ENCODE measurements around the gene ARSG. TPM values are rescaled to one million over a fixed set of nuclear protein-coding genes. Genes with fewer than 3 reads are reported as not detected.

Gene ARSG
- total and polyA plus RNA-seq, 2 experiments from 2014 or later, result 1.7 to 5.1 TPM

DNA sequence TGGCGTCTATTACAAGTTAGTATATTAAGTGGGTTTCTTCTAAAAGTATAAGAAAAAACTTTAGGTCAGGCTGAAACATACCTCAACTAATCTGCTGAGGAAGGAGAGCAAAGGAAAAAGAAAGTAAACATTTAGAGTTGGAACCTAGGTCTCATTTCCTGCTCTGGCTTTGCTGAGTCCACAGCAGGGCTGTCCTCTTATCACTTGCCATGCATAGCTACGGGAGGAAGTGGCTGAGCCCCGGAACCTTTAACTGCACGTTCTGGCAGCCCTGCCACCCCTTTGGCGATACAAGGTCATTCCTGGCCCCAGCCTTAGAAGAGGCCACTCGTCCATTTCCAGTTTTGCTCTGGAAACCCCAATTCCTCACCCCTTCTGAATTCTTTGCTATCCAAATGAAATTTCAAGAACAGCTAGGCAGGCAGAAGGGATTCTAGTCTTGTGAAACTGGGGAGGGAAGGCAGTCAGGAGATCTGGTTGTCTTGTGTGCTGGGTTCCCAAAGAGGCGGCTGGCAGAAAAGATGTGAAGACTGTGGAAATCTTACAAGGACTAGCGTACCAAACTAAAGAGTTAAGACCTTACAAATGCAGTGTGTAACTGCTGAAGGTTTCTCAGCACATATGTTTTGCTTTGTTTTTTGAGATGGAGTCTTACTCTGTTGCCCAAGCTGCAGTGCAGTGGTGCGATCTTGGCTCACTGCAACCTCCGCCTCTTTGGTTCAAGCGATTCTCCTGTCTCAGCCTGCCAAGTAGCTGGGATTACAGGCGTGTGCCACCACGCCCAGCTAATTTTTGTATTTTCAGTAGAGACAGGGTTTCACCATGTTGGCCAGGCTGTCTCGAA, 146.9 kb downstream of the ARSG start:
- no peaks in the 10 kb centered on the region for H3K79me2 ChIP-seq (replicated peaks; ENCODE audit: insufficient read depth)
- no peak overlapping the region for H2AFZ ChIP-seq
- Mint-ChIP-seq H3K27ac (peak overlapping the region; percentile 44; the same call in 1 of the 2 replicates), H3K4me1 (peaks cover 10% of the 10 kb centered on the region), H3K4me3 (no peak overlapping the region), H3K27me3 (ENCODE audit: insufficient read depth, low read depth, poor library complexity) (peaks cover 2% of the 10 kb centered on the region), H3K9me3 (no peaks in the 10 kb centered on the region), H3K36me3 (ENCODE audit: low read depth) (peaks cover 2% of the 10 kb centered on the region; the same call in 1 of the 3 replicates)
- no peak overlapping the region for H3K4me3 ChIP-seq
- no peaks in the 10 kb centered on the region for H3K27me3 ChIP-seq (ENCODE audit: insufficient read depth)
- no peaks in the 10 kb centered on the region for H3K4me1 ChIP-seq (ENCODE audit: insufficient read depth)
- DNase-seq (ENCODE audit: low spot score) (peak; percentile 35), ATAC-seq (peak; percentile 29; the same call in 1 of the 3 replicates)
- no peaks in the 10 kb centered on the region for H4K20me1 ChIP-seq (replicated peaks; ENCODE audit: insufficient read depth)
- TF ChIP-seq, protein P1, sequence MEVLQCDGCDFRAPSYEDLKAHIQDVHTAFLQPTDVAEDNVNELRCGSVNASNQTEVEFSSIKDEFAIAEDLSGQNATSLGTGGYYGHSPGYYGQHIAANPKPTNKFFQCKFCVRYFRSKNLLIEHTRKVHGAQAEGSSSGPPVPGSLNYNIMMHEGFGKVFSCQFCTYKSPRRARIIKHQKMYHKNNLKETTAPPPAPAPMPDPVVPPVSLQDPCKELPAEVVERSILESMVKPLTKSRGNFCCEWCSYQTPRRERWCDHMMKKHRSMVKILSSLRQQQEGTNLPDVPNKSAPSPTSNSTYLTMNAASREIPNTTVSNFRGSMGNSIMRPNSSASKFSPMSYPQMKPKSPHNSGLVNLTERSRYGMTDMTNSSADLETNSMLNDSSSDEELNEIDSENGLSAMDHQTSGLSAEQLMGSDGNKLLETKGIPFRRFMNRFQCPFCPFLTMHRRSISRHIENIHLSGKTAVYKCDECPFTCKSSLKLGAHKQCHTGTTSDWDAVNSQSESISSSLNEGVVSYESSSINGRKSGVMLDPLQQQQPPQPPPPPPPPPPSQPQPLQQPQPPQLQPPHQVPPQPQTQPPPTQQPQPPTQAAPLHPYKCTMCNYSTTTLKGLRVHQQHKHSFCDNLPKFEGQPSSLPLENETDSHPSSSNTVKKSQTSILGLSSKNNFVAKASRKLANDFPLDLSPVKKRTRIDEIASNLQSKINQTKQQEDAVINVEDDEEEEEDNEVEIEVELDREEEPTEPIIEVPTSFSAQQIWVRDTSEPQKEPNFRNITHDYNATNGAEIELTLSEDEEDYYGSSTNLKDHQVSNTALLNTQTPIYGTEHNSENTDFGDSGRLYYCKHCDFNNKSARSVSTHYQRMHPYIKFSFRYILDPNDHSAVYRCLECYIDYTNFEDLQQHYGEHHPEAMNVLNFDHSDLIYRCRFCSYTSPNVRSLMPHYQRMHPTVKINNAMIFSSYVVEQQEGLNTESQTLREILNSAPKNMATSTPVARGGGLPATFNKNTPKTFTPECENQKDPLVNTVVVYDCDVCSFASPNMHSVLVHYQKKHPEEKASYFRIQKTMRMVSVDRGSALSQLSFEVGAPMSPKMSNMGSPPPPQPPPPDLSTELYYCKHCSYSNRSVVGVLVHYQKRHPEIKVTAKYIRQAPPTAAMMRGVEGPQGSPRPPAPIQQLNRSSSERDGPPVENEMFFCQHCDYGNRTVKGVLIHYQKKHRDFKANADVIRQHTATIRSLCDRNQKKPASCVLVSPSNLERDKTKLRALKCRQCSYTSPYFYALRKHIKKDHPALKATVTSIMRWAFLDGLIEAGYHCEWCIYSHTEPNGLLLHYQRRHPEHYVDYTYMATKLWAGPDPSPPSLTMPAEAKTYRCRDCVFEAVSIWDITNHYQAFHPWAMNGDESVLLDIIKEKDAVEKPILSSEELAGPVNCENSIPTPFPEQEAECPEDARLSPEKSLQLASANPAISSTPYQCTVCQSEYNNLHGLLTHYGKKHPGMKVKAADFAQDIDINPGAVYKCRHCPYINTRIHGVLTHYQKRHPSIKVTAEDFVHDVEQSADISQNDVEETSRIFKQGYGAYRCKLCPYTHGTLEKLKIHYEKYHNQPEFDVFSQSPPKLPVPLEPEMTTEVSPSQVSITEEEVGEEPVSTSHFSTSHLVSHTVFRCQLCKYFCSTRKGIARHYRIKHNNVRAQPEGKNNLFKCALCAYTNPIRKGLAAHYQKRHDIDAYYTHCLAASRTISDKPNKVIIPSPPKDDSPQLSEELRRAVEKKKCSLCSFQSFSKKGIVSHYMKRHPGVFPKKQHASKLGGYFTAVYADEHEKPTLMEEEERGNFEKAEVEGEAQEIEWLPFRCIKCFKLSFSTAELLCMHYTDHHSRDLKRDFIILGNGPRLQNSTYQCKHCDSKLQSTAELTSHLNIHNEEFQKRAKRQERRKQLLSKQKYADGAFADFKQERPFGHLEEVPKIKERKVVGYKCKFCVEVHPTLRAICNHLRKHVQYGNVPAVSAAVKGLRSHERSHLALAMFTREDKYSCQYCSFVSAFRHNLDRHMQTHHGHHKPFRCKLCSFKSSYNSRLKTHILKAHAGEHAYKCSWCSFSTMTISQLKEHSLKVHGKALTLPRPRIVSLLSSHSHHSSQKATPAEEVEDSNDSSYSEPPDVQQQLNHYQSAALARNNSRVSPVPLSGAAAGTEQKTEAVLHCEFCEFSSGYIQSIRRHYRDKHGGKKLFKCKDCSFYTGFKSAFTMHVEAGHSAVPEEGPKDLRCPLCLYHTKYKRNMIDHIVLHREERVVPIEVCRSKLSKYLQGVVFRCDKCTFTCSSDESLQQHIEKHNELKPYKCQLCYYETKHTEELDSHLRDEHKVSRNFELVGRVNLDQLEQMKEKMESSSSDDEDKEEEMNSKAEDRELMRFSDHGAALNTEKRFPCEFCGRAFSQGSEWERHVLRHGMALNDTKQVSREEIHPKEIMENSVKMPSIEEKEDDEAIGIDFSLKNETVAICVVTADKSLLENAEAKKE (CRISPR knock-in tag; IDR thresholded peaks at IDR 0.05), result no peak
- TF ChIP-seq ZNF114 (CRISPR knock-in tag; IDR thresholded peaks at IDR 0.05) (no peak), ZNF331 (CRISPR knock-in tag; IDR thresholded peaks at IDR 0.05; ENCODE audit: low read depth) (no peak), JUNB (IDR thresholded peaks at IDR 0.05; ENCODE audit: unreplicated experiment) (no peak), CREB1 (CRISPR knock-in tag; IDR thresholded peaks at IDR 0.05; ENCODE audit: low read depth) (no peak), EZH2 (IDR thresholded peaks at IDR 0.05; ENCODE audit: low read depth, unreplicated experiment) (no peak), NANOG (IDR thresholded peaks at IDR 0.05; ENCODE audit: borderline replicate concordance) (no peak), STAT1 (IDR thresholded peaks at IDR 0.05; ENCODE audit: unreplicated experiment) (no peak), EZH2phosphoT487 (IDR thresholded peaks at IDR 0.05; ENCODE audit: unreplicated experiment) (no peak), POLR2AphosphoS5 (IDR thresholded peaks at IDR 0.05; ENCODE audit: low read depth) (no peak)
- TF ChIP-seq, protein P2, sequence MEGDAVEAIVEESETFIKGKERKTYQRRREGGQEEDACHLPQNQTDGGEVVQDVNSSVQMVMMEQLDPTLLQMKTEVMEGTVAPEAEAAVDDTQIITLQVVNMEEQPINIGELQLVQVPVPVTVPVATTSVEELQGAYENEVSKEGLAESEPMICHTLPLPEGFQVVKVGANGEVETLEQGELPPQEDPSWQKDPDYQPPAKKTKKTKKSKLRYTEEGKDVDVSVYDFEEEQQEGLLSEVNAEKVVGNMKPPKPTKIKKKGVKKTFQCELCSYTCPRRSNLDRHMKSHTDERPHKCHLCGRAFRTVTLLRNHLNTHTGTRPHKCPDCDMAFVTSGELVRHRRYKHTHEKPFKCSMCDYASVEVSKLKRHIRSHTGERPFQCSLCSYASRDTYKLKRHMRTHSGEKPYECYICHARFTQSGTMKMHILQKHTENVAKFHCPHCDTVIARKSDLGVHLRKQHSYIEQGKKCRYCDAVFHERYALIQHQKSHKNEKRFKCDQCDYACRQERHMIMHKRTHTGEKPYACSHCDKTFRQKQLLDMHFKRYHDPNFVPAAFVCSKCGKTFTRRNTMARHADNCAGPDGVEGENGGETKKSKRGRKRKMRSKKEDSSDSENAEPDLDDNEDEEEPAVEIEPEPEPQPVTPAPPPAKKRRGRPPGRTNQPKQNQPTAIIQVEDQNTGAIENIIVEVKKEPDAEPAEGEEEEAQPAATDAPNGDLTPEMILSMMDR (conservative IDR thresholded peaks at IDR 0.05; ENCODE audit: low read depth in 2 of 2), result no peak
- TF ChIP-seq, protein P3, sequence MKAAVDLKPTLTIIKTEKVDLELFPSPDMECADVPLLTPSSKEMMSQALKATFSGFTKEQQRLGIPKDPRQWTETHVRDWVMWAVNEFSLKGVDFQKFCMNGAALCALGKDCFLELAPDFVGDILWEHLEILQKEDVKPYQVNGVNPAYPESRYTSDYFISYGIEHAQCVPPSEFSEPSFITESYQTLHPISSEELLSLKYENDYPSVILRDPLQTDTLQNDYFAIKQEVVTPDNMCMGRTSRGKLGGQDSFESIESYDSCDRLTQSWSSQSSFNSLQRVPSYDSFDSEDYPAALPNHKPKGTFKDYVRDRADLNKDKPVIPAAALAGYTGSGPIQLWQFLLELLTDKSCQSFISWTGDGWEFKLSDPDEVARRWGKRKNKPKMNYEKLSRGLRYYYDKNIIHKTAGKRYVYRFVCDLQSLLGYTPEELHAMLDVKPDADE (IDR thresholded peaks at IDR 0.05), result no peak
- TF ChIP-seq, protein P4, sequence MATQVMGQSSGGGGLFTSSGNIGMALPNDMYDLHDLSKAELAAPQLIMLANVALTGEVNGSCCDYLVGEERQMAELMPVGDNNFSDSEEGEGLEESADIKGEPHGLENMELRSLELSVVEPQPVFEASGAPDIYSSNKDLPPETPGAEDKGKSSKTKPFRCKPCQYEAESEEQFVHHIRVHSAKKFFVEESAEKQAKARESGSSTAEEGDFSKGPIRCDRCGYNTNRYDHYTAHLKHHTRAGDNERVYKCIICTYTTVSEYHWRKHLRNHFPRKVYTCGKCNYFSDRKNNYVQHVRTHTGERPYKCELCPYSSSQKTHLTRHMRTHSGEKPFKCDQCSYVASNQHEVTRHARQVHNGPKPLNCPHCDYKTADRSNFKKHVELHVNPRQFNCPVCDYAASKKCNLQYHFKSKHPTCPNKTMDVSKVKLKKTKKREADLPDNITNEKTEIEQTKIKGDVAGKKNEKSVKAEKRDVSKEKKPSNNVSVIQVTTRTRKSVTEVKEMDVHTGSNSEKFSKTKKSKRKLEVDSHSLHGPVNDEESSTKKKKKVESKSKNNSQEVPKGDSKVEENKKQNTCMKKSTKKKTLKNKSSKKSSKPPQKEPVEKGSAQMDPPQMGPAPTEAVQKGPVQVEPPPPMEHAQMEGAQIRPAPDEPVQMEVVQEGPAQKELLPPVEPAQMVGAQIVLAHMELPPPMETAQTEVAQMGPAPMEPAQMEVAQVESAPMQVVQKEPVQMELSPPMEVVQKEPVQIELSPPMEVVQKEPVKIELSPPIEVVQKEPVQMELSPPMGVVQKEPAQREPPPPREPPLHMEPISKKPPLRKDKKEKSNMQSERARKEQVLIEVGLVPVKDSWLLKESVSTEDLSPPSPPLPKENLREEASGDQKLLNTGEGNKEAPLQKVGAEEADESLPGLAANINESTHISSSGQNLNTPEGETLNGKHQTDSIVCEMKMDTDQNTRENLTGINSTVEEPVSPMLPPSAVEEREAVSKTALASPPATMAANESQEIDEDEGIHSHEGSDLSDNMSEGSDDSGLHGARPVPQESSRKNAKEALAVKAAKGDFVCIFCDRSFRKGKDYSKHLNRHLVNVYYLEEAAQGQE (IDR thresholded peaks at IDR 0.05; ENCODE audit: unreplicated experiment), result no peak
- no peak overlapping the region for H3K4me2 ChIP-seq
- H3F3A ChIP-seq (replicated peaks; ENCODE audit: low read depth), result no peaks in the 10 kb centered on the region
- 0 out of 2 replicates have a peak overlapping the region, but pooled peaks have one; percentile 69 for H3K27ac ChIP-seq (ENCODE audit: low read depth)
- H3K9me2 ChIP-seq (ENCODE audit: insufficient read depth), result no peaks in the 10 kb centered on the region
- H3K36me3 ChIP-seq (ENCODE audit: insufficient read depth), result no peaks in the 10 kb centered on the region
